ENCODE measurements around the gene A4GNT.

A4GNT gene

GRCh38 chr3:138084196-138084595 is 48.0 kb downstream of the A4GNT start:
- Histone ChIP-seq H3K9me3 (ENCODE audit: severe bottlenecking) (no peaks in the 10 kb centered on the region), H3K4me3 (ENCODE audit: severe bottlenecking) (no peak overlapping the region), H3K4me1 (ENCODE audit: insufficient read depth, poor library complexity, severe bottlenecking) (peaks cover 20% of the 10 kb centered on the region), H3K27me3 (ENCODE audit: insufficient read depth, poor library complexity, severe bottlenecking) (no peaks in the 10 kb centered on the region), H3K36me3 (ENCODE audit: low read depth) (0 out of 2 replicates have a peak, but pooled peaks cover 3% of the 10 kb centered on the region), H3K27ac (ENCODE audit: poor library complexity, severe bottlenecking) (no peak overlapping the region)
- DNase-seq (ENCODE audit: low spot score) (no peak), ATAC-seq (ENCODE audit: low read depth) (no peak)
- TF ChIP-seq CTCF (IDR thresholded peaks at IDR 0.05; ENCODE audit: poor library complexity, severe bottlenecking) = no peak

GRCh38 chr3:138082992-138083386 is 49.2 kb downstream of the A4GNT start:
- Histone ChIP-seq H3K27me3 (ENCODE audit: insufficient read depth, poor library complexity, severe bottlenecking) (no peaks in the 10 kb centered on the region), H3K4me3 (ENCODE audit: severe bottlenecking) (no peak overlapping the region), H3K9me3 (ENCODE audit: severe bottlenecking) (no peaks in the 10 kb centered on the region), H3K36me3 (ENCODE audit: low read depth) (no peaks in the 10 kb centered on the region), H3K27ac (ENCODE audit: poor library complexity, severe bottlenecking) (peak overlapping the region; percentile 94), H3K4me1 (ENCODE audit: insufficient read depth, poor library complexity, severe bottlenecking) (peaks cover 29% of the 10 kb centered on the region)
- DNase-seq (ENCODE audit: low spot score) (no peak), ATAC-seq (ENCODE audit: low read depth) (no peak)
- TF ChIP-seq CTCF (IDR thresholded peaks at IDR 0.05; ENCODE audit: poor library complexity, severe bottlenecking) = no peak

GRCh38 chr3:138082085-138082991 is 49.9 kb downstream of the A4GNT start:
- H3K27me3 ChIP-seq (ENCODE audit: insufficient read depth, poor library complexity, severe bottlenecking) = no peaks in the 10 kb centered on the region
- H3K4me1 ChIP-seq (ENCODE audit: insufficient read depth, poor library complexity, severe bottlenecking) = peaks cover 35% of the 10 kb centered on the region
- DNase-seq (ENCODE audit: low spot score) (no peak), ATAC-seq (ENCODE audit: low read depth) (peak; percentile 70)
- TF ChIP-seq CTCF (IDR thresholded peaks at IDR 0.05; ENCODE audit: poor library complexity, severe bottlenecking) = no peak
- H3K4me3 ChIP-seq (ENCODE audit: severe bottlenecking) = no peak overlapping the region
- peak overlapping the region; percentile 94 for H3K27ac ChIP-seq (ENCODE audit: poor library complexity, severe bottlenecking)
- H3K9me3 ChIP-seq (ENCODE audit: severe bottlenecking) = no peaks in the 10 kb centered on the region
- no peaks in the 10 kb centered on the region for H3K36me3 ChIP-seq (ENCODE audit: low read depth)

GRCh38 chr3:138081371-138082084 is 50.7 kb downstream of the A4GNT start:
- ATAC-seq (ENCODE audit: low read depth) = peak; percentile 28; the same call in 1 of the 3 replicates
- peak overlapping the region; percentile 94 for H3K27ac ChIP-seq (ENCODE audit: poor library complexity, severe bottlenecking)
- no peaks in the 10 kb centered on the region for H3K9me3 ChIP-seq (ENCODE audit: severe bottlenecking)
- no peak for TF ChIP-seq CTCF (IDR thresholded peaks at IDR 0.05; ENCODE audit: poor library complexity, severe bottlenecking)
- H3K27me3 ChIP-seq (ENCODE audit: insufficient read depth, poor library complexity, severe bottlenecking) = no peaks in the 10 kb centered on the region
- no peaks in the 10 kb centered on the region for H3K36me3 ChIP-seq (ENCODE audit: low read depth)
- peaks cover 35% of the 10 kb centered on the region for H3K4me1 ChIP-seq (ENCODE audit: insufficient read depth, poor library complexity, severe bottlenecking)
- H3K4me3 ChIP-seq (ENCODE audit: severe bottlenecking) = no peak overlapping the region
- DNase-seq (ENCODE audit: low spot score) = no peak

Data from RWPE2 (cell line).